HG03066 (cell line): ENCODE data around the gene AIMP2.
A peak's percentile ranks its signal among the peaks of the same experiment; 100 is the strongest.
"Not testable (repeated sequence)": the region's sequence is repeated elsewhere in the genome, so short reads cannot be mapped to it uniquely, and the experiment has no call there.

ENCODE experiments used
- ATAC-seq: cut with Tn5 transposase; IDR thresholded peaks from one replicate; pipeline ENCODE4 v1.9.1; 2021; ENCODE audit warnings: low read depth; ENCODE audit not compliant: unreplicated experiment

Gene AIMP2

DNA sequence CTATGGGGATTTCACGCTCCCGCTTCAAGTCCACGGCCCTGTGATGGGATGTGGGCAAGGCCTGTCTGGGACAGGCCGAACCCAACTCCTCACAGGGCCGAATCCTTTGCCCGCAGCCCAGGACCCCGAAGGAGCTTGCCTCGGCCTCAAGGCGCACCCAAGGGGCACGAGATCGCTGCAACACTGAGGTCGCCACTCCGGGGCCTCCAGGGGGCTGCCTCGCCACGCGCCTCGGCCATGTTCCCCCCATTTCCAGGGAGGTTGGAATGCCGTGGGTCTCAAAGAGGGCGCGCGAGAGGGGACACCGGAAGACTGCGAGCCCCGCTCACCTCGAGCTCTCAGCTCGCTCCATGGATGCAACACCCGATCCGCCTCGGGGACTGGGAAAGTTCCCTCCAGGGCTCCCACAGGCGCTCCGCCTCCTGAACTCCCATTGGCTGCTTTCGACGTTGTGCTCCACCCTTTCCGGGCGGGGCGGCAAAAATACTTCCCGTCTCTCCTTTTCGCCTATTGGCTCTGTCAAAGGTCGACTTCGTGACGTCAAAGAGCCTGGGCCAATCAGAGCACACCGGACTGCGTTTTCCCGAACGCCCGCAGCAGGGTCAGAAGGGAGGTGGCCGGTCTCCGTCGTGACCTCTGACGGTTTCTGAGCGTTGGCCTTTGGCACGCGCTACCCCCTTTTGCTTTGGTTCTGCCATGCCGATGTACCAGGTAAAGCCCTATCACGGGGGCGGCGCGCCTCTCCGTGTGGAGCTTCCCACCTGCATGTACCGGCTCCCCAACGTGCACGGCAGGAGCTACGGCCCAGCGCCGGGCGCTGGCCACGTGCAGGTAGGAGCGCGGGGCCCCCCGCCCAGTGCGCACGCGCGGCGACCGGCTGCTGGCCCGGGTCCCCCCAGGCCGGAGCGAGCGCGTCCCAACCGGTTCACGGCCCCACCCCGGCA, at the start of gene AIMP2, which contains the start of gene PMS2:
Gene AIMP2, plus strand, starts transcription at position 605 of the 944 bp plus-strand sequence. Its CDS starts 92 bp downstream, at position 697.
Gene PMS2, minus strand, starts transcription at position 382 of the 944 bp plus-strand sequence. Its CDS starts 30 bp downstream, at position 352.
- ATAC-seq = peak; percentile 96

- ATAC-seq = not testable (repeated sequence)
Observed at GRCh38 chr7:5963205-5963604, 45.9 kb upstream of the AIMP2 start.

DNA sequence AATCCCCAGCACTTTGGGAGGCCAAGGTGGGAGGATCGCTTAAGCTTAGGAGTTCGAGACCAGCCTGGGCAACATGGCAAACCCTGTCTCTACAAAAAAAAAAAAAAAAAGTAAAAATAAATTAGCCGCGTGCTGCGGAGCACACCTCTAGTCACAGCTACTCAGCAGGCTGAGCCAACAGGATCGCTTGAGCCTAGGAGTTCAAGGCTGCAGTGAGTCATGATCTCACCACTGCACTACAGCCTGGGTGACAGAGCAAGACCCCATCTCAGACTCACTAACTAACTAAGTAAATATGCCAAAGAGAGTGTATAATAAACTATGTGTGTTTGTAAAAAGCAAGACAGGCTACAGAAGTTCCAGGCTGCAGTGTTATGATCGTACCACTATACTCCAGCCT, 45.3 kb upstream of the AIMP2 start:
- ATAC-seq = not testable (repeated sequence)

DNA sequence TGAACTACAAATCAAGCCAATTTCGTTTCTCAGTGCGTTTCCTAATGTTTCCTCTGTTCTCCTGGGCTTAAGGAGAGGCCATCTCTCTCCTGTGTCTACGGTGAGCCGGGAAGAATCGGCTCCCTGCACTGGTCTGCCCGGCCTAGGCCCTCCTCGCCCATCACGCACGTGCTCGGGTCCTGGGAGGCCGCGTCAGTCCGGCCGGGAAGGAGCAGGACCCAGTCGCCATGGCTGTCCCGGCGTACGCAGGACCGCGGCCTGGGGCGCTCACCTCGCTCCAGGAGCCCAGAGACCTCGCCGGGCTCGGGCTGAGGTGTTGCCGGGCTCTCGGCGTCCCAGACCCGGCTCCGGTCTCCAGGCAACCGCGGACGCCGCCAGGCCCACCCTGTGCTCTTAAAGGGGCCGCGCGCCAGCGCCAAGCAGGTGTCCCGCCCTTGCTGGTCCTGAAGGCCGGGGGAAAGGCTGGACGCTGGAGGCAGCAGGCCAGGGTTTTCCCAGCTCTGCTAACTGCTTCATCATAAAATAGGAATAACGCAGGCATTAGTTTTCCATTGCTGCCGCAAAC, 38.6 kb upstream of the AIMP2 start, which contains the start of gene RSPH10B:
Gene RSPH10B, minus strand, starts transcription at position 343 of the 565 bp plus-strand sequence. CDS start 3,573 bp downstream, outside the sequence.
- ATAC-seq = not testable (repeated sequence)

GRCh38 chr7:5973580-5973979, 35.5 kb upstream of the AIMP2 start:
- not testable (repeated sequence) for ATAC-seq

DNA sequence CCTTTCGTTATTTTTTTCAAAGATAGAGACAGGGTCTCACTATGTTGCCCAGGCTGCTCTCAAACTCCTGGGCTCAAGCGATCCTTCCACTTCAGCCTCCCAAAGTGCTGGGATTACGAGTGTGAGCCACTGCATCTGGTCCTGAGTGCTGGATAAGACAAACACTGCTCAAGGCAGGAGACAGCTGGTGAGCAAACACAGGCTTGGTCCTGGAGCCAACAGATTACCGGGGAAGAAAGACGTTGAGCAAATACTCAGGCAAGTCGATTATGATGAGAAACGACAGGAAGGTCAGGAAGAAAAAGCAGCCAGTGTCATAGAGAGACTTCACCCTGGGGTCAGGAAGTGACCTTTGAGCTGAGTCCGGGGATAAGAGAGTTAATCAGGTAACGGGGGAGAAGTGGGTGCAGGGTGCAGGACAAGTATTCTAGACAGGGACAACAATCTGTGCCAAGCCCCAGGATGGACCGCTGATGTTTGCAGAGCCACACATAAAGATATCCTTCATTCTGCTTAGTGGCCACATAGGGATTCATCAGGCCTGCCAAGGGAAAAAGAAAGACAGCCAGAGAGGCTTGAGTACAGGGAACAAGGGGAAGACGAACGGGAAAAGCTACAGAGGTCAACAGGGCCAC, 29.3 kb upstream of the AIMP2 start:
- ATAC-seq = not testable (repeated sequence)

- ATAC-seq = not testable (repeated sequence)
Observed at GRCh38 chr7:5987061-5987460, 22.0 kb upstream of the AIMP2 start.

DNA sequence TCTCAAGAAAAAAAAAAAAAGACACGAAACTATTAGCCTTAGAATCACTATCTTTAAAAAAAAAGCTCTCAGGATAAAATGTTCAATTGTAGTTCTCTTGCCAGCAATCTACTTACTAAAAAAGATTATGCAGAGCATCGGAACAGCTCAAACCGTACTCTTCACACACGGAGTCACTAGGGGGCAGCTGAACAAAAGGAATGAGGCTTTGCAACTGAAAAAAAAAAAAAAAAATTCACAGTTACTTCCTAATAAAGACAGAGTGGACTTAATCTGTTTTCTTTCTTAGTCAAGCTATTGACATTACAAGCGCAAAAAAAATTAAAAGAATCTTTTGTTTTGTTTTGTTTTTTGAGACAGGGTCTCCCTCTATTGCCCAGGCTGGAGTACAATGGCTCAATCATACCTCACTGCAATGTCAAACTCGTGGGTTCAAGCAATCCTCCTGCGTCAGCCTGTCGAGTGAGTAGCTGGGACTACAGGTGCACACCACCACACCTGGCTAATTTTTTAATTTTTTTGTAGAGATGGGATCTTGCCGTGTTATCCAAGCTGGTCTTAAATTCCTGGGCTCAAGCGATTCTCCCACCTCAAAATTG, 11.8 kb upstream of the AIMP2 start:
- ATAC-seq = no peak

GRCh38 chr7:6007386-6007785, 1.7 kb upstream of the AIMP2 start:
- no peak for ATAC-seq

DNA sequence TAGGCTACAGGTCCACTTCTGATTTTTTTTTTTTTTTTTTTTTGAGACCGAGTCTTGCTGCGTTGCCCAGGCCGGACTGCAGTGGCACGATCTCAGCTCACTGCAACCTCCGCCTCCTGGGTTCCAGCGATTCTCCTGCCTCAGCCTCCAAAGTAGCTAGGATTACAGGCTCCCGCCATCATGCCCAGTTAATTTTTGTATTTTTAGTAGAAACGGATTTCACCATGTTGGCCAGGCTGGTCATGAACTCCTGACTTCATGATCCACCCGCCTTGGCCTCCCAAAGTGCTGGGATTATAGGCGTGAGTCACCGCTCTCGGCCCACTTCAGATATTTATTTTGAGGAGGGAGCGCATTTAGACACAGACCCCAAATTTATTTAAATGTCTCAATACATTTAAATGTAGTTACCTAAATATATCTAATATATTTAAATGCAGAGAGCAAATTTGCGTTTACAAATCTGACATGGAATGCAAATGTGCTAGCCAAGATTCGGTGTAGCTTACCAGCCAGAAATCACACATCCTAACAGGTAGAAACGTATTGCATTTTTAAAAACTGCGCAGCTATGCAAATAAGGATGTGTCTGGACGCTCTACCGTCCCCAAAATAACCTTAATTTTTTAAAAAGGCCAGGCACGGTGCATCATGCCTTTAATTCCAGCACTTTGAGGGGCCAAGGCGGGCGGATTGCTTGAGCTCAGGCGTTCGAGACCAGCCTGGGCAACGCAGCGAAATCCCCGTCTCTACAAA, 1.1 kb upstream of the AIMP2 start:
- not testable (repeated sequence) for ATAC-seq

- ATAC-seq = not testable (repeated sequence)
Observed at GRCh38 chr7:6010370-6010769, 1.3 kb downstream of the AIMP2 start.

GRCh38 chr7:6011541-6011940, 2.5 kb downstream of the AIMP2 start:
- ATAC-seq = no peak

- no peak for ATAC-seq
Observed at GRCh38 chr7:6012355-6013104, 3.5 kb downstream of the AIMP2 start.

DNA sequence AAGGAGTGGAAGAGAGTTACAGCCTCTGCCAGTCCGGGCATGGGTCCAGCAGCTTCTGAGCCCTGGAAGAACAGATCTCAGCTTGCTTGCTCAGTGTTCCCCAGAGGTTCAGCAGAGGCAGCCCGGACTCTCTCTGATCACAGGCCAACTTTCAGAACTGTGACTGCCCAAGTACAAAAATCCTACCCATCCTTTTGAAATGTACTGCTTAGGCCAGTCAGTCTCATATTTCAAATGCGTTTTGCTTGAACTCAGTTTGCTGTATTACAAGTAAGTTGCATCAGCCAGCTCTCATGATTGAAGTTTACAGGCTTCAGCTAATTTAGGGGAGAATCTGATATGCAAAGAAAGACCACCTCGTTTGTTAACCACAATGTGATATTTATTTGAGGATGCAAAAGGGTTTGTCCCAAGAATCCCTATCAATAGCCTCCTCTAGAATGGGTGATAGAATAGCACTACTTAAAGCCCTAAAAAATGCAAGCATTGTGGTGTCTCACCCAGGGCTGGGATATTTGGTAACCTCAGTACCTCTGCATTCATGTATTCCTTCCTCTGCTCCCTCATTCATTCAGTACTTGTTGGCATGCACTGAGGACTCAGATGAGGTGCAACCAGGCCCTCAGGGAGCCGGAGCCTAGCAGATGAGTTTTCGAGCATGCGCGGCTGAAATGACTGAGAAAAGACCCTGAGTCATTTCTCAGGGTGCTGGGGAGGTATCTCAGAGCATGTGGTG, 7.0 kb downstream of the AIMP2 start:
- no peak for ATAC-seq

GRCh38 chr7:6016653-6016966, 7.5 kb downstream of the AIMP2 start:
- no peak for ATAC-seq

DNA sequence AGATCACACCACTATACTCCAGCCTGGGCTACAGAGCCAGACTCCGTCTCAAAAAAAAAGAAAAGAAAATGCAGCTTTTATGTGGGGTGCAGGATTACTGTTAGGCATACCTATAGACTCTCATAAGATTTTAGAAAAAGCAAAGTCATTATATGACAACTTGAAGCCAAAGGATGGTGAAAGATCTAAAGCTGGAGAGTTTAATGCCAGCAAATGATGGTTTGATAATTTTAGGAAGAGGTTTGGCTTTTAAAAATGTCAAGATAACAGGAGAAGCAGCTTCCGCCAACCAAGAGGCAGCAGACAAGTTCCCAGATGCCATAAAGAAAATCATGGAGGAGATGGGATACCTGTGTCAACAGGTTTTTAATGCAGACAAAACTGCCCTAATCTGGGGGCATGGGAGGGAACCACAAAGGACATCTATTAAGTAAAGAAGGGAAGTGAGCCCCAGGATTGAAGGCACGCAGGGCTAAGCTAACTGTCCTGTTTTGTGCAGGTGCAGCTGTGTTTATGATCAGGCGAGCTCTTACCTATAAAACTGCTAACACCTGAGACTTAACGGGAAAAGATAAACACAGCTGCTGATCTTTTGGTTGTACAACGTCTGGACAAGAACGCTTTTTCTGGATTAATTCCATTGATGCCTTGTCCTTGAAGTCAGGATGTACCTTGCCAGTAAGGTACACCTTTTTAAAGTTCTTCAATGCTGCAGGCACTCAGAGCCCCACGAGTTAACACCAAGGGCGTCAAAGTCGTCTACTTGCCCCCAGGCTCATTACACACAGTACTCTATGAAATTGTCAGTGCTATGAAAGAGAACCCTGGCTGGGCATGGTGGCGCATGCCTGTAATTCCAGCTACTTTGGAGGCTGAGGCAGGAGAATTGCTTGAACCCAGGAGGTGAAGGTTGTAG, 11.6 kb downstream of the AIMP2 start:
- ATAC-seq = no peak

DNA sequence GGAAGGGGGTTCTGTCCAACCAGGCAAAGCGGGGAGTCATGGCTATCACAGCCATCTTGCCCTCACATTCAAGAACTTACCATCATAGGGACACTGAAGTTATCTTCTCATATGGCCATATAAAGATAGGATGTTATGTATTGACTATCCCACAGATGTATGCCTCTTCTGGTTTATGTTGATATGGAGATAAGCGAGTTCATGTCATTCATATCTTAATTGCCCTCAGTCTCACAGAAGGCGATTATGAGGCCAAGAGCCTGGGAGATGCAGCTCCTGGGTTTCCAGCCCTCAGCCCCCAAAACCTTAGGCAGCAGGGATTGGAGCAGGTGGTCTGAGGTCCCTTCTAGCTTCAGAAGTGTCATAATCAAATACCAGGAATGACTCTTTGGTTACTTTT, 13.6 kb downstream of the AIMP2 start:
- ATAC-seq = no peak

GRCh38 chr7:6023974-6024435, 14.9 kb downstream of the AIMP2 start:
- ATAC-seq = no peak
